Erythroblast (primary cell): ENCODE measurements around the gene MXD1.

Source experiments
- DNase-seq, 2 experiments: peaks; one replicate each; lab custom pipeline; 2025; lab: John Stamatoyannopoulos, UW
- GATA1 ChIP-seq: IDR thresholded peaks from 2 replicates; pipeline ENCODE4 v1.6.1; 2011; ENCODE audit warnings: low read depth, mild to moderate bottlenecking, control low read depth, low read length, moderate library complexity
- POLR2A ChIP-seq: IDR thresholded peaks from 2 replicates; pipeline ENCODE4 v1.6.1; 2011; ENCODE audit warnings: mild to moderate bottlenecking, low read length

Gene MXD1

DNA sequence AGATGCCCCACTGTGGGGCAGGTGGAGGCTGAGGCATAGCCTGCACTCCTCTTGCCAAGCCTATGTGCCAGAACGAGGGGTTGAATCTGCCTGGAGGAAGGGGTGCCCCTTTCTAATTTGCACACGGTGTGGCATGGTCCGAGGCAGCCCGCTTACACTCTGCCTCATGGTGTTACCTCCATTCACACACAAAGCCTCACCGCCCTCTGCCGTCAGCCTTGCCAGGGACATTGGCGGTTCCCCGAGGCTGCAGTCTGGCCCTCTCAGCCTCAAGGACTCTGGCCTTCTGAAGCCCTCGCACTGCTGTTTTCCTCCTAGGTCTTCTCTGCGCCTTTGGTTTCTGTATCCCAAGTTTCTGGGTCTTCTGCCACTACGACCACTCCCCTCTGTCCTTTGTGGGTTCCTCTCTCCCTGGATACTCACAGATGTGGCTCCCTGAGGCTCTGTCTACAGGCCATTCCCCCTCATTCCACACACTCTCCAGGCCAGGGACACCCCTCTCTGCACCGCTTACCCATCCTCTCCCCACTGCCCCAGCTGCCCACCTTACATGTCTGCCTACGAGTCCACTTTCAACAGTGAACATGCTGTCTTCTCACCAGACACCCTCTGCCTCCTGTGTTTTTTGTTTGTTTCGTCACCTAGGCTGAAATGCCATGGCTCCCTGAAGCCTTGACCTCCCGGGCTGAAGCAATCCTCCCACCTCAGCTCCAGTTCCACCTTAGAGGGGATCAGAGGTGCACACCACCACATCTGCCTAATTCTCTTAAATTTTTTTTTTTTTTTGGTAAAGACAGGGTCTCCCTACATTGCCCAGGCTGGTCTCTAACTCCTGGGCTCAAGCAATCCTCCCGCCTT, 54.4 kb downstream of the MXD1 start:
- TF ChIP-seq POLR2A = no peak
- TF ChIP-seq GATA1 = no peak
- DNase-seq = no peak

DNA sequence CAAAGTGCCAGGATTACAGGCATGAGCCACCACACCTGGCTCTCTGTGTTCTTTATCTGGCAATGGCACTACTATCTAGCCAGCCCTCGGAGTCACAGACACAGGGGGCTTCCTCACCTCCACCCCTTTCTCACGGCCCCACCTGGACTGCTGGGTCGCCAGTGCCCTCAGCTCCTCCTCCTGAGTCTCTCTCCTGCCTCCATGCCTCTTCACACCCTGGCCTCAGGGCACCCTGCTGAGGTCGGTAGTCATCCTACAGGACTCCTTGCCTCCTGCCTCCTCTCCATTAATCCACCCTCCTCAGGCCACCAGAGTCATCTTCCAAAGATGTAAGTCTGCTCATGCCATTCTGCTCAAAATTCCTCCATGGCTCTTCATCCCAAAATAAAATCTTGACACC, 55.1 kb downstream of the MXD1 start:
- DNase-seq = no peak
- no peak for TF ChIP-seq GATA1
- no peak for TF ChIP-seq POLR2A

- DNase-seq = no peak
- TF ChIP-seq GATA1 (no peak), POLR2A (no peak)
These were observed 57.9 kb downstream of the MXD1 start for GRCh38 chr2:69972822-69973221.

DNA sequence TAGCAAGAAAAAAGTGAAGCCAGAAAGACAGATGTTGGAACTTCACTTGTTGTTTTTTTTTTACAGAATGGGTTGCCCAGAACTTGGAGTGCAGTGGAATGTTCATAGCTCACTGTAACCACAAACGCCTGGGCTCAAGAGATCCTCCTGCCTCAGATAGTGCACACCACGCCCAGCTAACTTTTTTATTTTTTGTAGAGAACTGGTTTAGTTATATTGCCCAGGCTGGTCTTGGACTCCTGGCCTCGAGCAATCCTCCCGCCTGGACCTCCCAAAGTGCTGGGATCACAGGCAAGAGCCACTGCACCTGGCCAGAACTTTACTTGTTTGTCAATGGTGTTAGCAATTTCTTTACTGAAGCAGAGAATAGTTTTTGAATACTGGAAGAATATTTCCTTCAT, 58.4 kb downstream of the MXD1 start:
- TF ChIP-seq POLR2A = peak; percentile 25
- no peak for TF ChIP-seq GATA1
- peak; percentile 63 to 82 for DNase-seq

DNA sequence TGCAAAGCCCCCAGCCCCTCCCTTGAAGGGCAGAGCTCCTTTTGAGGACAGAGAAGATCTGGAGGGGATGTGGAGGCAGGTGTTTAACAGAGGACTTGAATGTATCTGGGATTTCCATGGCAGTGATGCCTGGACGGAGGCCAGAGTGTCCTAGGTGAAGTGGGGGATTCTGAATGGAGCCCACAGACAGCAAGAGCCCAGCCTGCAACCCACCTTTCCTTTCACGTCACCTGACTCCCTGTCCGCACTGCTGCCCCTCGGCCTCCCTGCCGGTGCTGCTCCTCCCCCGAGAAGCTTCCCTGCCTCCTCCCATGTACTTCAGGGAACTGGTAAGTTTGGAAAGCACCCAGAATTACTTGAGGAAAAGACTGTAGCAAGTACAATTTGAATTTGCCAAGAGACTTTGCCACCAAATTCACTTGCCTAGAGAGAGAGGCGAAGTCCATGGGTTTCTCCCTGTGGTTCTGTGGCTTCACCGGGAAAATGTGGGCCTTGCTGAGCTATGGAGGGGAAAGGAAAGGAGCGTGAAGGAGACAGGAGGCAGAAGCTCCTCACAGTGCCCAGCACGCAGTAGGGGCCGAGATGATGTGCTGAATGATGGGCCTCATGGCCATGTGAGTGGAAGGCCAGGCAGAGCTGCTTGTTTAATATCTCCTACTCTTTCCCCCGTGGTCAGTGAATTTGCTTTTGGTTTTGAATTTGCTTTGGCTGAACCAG, 60.4 kb downstream of the MXD1 start:
- TF ChIP-seq POLR2A = no peak
- no peak for TF ChIP-seq GATA1

GRCh38 chr2:69975853-69976462, 61.0 kb downstream of the MXD1 start:
- DNase-seq = peak; percentile 53 to 68
- TF ChIP-seq GATA1 (no peak), POLR2A (no peak)

More for the DNA sequence above, 60.4 kb downstream of the MXD1 start:
- DNase-seq = no peak

DNA sequence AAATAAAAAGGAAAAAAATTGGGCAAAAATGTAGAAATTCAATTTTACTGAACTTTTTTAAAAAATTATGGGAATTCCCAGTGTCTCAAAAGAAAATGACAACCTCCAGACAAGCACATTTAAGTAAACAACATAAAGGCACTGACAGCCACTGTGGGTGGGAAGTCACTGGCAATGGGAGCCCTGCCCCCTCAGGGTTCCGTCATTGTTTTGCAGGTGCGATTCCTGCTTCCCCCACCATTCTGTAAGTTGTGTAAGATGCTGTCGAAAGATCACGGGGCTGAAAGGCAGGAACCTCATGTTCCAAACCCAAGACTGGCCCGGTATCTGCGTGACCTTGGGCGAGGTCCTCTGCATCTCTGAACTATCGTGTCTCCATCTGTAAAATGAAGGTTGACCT, 62.3 kb downstream of the MXD1 start:
- DNase-seq = no peak
- TF ChIP-seq POLR2A (no peak), GATA1 (no peak)

DNA sequence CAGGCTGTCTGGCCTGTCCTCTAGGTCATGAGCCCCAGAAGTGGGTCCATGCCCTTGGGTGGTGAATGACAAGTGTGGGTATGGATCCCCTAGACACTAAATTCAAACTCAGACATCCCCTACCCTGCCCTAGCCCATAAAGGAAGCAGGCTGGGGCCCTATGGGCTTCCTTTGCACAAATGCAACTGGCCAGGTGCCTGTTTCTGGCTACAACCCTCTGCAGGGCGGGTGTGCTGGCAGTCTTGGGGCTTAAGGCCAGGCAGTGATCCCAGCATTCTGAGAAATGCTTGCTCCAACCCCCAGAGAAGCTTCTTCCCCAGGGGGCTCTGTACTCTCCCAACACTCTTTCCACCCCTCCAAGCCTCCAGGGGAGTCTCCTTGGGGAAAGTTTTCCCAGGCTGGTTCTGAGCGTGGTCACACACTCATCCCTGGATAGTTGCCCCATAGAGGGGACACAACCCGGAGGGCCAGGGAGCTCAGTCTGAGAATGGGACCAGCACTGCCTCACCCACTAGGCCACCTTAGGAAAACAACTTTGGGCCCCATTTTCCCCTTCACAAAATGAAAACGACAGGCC, 63.1 kb downstream of the MXD1 start:
- DNase-seq = peak in 1 of 2 experiments; percentile 35
- TF ChIP-seq POLR2A = no peak
- no peak for TF ChIP-seq GATA1

DNA sequence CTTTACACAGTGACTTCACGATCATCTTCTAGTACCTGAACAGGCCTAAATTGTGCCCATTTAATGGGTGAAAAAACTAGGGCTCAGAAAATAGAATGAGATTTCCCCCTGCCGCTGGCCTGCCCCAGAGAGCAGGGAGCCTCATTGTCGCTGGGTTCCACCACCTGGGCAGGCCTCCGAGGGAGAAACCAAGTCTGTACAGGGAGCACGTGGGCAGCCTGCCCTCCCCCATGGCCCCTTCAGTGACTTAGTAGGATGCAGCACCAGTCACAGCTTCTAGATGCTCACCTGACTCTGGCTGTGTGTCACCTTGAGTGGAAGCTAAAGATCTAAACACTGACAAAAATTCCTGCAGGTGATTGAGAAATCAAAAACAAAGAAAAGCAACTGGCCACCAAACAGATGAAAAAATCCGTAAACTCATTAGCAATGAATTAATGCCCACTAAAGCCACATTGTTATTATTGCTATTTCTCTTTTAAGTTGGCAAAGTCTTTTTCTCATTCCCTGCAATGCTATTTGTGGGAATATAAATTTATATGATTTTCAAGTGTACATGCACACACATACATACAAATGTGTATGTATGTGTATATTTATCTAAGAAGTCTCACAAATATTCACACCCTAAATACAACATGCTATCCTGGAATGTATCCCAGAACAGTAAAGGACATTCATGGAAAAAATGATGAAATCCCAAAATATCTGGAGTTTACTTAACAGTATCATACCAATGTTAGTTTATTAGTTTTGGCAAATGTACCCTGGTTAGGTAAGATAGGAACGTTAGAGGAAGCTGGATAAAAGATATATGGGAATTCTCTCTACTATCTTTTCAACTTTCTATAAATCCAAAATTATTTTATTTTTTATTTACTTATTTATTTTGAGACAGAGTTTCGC, 65.2 kb downstream of the MXD1 start:
- TF ChIP-seq POLR2A = no peak
- no peak for TF ChIP-seq GATA1
- DNase-seq = no peak

DNA sequence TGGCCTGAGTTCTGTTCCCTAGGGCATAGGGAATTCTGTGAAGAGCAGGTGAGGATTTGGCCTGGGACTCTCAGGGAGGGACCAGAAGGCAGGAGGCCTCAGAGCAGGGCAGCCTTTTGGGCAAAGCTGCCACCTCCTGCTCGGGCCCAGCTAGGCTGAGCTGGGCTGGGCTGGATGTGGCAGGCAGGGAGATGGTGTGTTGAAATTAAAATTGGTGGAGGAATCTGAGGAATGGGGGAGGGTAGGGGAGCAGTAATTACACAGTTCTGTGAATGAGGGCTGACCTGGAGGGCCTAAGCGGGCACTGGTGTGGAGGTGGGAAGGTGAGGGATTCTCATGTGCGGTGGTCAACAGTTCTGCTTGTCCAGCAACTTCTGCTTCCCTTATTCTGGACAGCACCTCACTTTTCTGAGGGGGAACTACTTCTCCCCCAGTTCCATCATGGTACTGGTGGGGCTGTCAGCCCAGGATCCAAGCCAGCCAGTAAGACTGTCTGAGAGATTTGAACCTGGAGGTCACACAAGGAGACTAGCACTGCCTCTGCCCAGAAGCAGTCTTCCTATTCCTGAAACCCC, 68.6 kb downstream of the MXD1 start:
- no peak for DNase-seq
- TF ChIP-seq GATA1 = no peak
- no peak for TF ChIP-seq POLR2A

DNA sequence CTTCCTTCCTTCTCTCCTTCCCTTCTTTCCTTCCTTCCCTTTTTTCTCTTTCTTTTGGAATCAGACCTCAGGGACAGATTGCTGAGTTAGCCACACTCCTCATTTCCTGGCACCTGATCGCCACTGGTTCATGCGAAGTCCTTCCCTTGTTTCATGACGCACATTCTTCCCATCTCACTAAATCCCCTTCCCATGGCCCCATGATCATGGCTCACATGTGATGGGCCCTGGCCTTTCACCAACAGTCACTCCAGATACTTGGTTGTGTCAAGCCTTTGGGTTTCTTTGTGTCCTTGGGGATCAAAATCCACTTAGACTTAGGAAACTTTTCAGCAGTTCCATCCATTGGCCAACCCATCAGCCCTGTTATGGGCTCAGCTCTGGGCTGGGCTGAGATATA, 70.3 kb downstream of the MXD1 start:
- DNase-seq = no peak
- TF ChIP-seq POLR2A (no peak), GATA1 (no peak)

GRCh38 chr2:69985688-69986087, 70.8 kb downstream of the MXD1 start:
- no peak for DNase-seq
- TF ChIP-seq POLR2A (no peak), GATA1 (no peak)
